Kidney (tissue), 14 donors: ENCODE measurements around the gene ZFAND3. TPM values are rescaled to one million over a fixed set of nuclear protein-coding genes. Genes with fewer than 3 reads are reported as not detected.

ENCODE experiments used
- DNase-seq, 5 donors: peaks; one replicate each; pipeline ENCODE4 v3.0.0-alpha.2; 2013 to 2020
- FAIRE-seq: peaks from 2 replicates; lab custom pipeline; 2012; peaks lifted over from hg19 to GRCh38; lab: Jason Lieb, UNC
- H3K27ac ChIP-seq, 2 donors: one replicate each; pipeline ENCODE4 v1.7.0; 2013; ENCODE audit warnings: low read depth in 2 of 2, low read length in 2 of 2, inconsistent platforms in 1 of 2
- H3K27me3 ChIP-seq: one replicate; pipeline ENCODE4 v1.7.1; 2013; ENCODE audit warnings: low read length, inconsistent platforms; ENCODE audit not compliant: control insufficient read depth, insufficient read depth
- H3K36me3 ChIP-seq, 3 donors: one replicate each; pipeline versions ENCODE4 v1.7.0 to v1.7.1; 2013; ENCODE audit warnings: low read length in 3 of 3, control low read depth in 1 of 3, inconsistent platforms in 1 of 3; ENCODE audit not compliant: insufficient read depth in 3 of 3, control insufficient read depth in 2 of 3
- H3K4me1 ChIP-seq, 3 donors: one replicate each; pipeline versions ENCODE4 v1.7.0 to v1.7.1; 2013; ENCODE audit warnings: low read length in 3 of 3, inconsistent platforms in 1 of 3, low read depth in 1 of 3; ENCODE audit not compliant: control insufficient read depth in 2 of 3, insufficient read depth in 2 of 3
- H3K4me3 ChIP-seq, 3 donors: one replicate each; pipeline versions ENCODE4 v1.7.0 to v1.8.1; 2013; ENCODE audit warnings: low read length in 3 of 3, control low read depth in 1 of 3, inconsistent platforms in 1 of 3
- H3K9ac ChIP-seq, 3 donors: one replicate each; pipeline versions ENCODE4 v1.7.0 to v1.7.1; 2013; ENCODE audit warnings: low read length in 3 of 3, control low read depth in 1 of 3, inconsistent platforms in 1 of 3
- H3K9me3 ChIP-seq, 3 donors: one replicate each; pipeline versions ENCODE4 v1.7.0 to v1.7.1; 2013; ENCODE audit warnings: low read length in 3 of 3, control low read depth in 1 of 3, inconsistent platforms in 1 of 3; ENCODE audit not compliant: control insufficient read depth in 2 of 3, insufficient read depth in 1 of 3
- intact Hi-C: fragments of 100-400 bp; cut with DNase I; formaldehyde crosslinking; loops from one replicate; pipeline ENCODE4 v1.11.1; 2022
- polyA plus RNA-seq: library from polyadenylated mRNA; stranded (reverse); fragments of 350-450 nt; fragmentation: Illumina TruSeq; extraction: RNeasy Lipid Tissue Mini Kit (QIAGEN cat#74804); gene quantifications from one replicate; pipeline ENCODE4 v1.2.3, GENCODE V29; 2014; ENCODE audit warnings: low read depth, low replicate concordance; ENCODE audit not compliant: insufficient read depth
- total RNA-seq: library from RNA; stranded (reverse); fragmentation: NEBNext Ultra II Directional; extraction: Animal tissue kit (Norgen Biotek cat#: 25700); gene quantifications from one replicate; pipeline ENCODE4 v1.2.1, GENCODE V29; 2021
- TF ChIP-seq, protein P1 (sequence below): IDR thresholded peaks from 3 replicates; pipeline ENCODE4 v1.5.1; 2012; ENCODE audit warnings: mild to moderate bottlenecking, moderate library complexity, borderline replicate concordance; ENCODE audit not compliant: insufficient read depth; ENCODE audit errors: extremely low read depth
- donor health status: control.
- donor health status: control.
- donor health status: control.
- donor health status: control.
- donor health status: control.
- donor health status: DM: yes; HTN: yes; CAD: no.
- donor health status: Normal renal cell carcinoma (clear cell type).

ZFAND3 gene
- total and polyA plus RNA-seq, 2 donors from 2014 or later: 44.6 to 104 TPM

DNA sequence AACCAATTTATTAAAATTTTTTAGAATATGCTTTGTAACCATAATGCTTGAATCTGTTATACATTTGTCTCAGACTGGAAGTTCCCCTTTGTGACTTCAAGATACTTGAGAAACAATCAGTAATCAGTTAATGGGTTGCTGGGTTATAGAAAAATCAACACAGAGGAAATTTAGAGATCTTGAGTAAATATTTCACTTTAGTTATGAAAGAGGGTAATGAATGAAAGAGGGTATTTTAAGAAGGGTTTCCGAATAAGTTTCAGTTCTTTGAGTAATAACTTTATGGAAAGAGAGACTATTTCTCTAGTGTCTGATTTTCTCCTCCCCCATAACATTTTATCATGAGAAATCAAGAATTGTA, 21.4 kb downstream of the ZFAND3 start:
- intact Hi-C loops: no loop called here
- Histone ChIP-seq H3K9me3 (no peaks in the 10 kb centered on the region), H3K4me3 (no peak overlapping the region), H3K36me3 (no peaks in the 10 kb centered on the region), H3K9ac (no peak overlapping the region), H3K4me1 (peaks cover 3 to 12% (median 7%) of the 10 kb centered on the region in 3 donors), H3K27ac (no peak overlapping the region), H3K27me3 (no peaks in the 10 kb centered on the region)
- TF ChIP-seq, protein P1, sequence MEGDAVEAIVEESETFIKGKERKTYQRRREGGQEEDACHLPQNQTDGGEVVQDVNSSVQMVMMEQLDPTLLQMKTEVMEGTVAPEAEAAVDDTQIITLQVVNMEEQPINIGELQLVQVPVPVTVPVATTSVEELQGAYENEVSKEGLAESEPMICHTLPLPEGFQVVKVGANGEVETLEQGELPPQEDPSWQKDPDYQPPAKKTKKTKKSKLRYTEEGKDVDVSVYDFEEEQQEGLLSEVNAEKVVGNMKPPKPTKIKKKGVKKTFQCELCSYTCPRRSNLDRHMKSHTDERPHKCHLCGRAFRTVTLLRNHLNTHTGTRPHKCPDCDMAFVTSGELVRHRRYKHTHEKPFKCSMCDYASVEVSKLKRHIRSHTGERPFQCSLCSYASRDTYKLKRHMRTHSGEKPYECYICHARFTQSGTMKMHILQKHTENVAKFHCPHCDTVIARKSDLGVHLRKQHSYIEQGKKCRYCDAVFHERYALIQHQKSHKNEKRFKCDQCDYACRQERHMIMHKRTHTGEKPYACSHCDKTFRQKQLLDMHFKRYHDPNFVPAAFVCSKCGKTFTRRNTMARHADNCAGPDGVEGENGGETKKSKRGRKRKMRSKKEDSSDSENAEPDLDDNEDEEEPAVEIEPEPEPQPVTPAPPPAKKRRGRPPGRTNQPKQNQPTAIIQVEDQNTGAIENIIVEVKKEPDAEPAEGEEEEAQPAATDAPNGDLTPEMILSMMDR: no peak
- FAIRE-seq: no peak
- no peak for DNase-seq

DNA sequence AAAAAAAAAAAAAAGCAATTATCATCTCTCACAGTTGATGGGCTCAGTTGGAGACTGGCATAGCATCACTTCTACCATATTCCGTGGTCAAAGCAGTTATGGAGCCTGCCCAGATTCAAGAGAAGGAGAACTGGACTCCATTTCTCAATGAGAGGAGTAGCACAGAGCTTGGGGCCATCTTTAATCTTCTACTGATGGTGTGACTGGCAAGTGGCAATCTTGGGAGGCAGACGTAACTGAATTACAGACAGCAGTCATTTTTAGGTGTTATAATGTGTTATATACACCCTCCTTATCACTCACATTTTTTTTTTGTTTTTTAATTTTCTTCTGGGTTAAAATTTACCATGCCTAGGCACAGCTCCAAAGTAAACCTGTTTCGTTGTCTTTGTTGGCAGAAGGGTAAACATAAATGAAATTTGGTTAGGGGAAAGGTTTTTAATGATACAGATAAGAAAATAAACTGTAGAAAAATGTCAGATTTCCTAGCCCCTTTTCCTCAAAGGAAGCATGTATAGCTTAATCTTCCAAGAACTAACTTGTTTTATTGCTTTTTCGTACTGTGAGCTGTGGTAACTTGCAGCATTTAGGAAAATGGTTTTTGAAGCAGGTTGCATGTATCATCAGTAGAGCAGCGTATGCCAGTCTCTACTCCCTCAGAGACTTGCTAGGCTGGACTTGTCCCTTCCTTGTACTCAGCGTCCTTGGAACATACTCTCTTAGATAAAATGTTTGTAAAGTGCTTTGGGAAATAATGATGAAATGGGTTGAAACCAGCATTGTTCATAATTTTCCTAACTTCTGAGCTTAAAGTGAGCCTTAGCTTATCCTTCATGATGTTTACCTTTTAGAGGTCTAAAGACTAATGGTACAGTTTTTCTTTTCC, 25.7 kb downstream of the ZFAND3 start:
- intact Hi-C loops: no loop called here
- Histone ChIP-seq H3K36me3 (no peaks in the 10 kb centered on the region), H3K27me3 (no peaks in the 10 kb centered on the region), H3K9ac (no peak overlapping the region), H3K27ac (no peak overlapping the region), H3K4me1 (peaks cover 3 to 26% (median 11%) of the 10 kb centered on the region in 3 donors), H3K4me3 (no peak overlapping the region), H3K9me3 (no peaks in the 10 kb centered on the region)
- TF ChIP-seq, protein P1: no peak
- no peak for FAIRE-seq
- no peak for DNase-seq

DNA sequence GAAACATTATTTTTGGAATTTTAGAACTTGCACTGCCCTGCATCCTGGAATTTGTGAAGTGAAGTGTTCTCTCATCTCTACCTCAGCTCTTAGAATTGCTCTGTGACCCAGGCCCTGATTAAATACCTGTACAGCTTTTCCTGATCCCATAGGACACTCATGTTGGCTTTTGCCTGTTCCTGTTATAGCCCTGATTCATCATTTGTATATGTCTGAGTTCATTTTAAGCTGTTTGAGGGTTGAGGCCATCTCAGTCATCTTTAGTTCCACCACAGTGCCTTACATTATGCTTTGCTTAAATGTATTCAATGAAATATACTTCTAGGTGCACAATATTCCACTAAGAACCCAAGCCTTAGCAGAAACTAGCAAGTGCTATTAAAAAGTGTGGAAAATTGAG, 26.4 kb downstream of the ZFAND3 start:
- intact Hi-C loops: no loop called here
- H3K36me3 ChIP-seq: no peaks in the 10 kb centered on the region
- FAIRE-seq: no peak
- H3K27ac ChIP-seq: no peak overlapping the region
- DNase-seq: no peak
- no peak overlapping the region for H3K4me3 ChIP-seq
- no peak overlapping the region for H3K9ac ChIP-seq
- peaks cover 3 to 25% (median 16%) of the 10 kb centered on the region in 3 donors for H3K4me1 ChIP-seq
- H3K9me3 ChIP-seq: no peaks in the 10 kb centered on the region
- TF ChIP-seq, protein P1: no peak
- H3K27me3 ChIP-seq: no peaks in the 10 kb centered on the region
